ENCODE measurements around the gene MCM8.

The MCM8 gene

DNA sequence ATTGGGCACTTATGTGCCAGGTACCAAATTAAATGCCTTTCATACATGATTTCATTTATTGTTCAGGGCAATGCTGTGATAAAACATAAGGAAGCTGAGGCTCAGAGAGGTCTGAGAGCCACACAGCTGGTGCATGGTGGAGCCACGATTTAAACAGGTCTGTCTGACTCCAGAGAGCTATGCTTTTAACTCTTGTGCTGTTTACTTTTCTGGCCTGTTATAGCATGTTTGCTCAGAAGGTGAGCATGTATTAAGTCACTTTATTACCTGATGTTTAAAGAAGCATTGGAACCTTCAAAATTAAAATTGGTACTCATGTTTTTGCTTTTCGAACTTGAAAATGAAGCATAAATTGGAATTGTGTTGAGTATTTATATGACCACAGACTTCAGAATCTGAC is 26.8 kb downstream of the MCM8 start:
- H3K4me3 ChIP-seq (ENCODE audit: extremely low read depth, insufficient read depth, low read length, poor library complexity, severe bottlenecking) = no peak overlapping the region
- H3K27ac ChIP-seq (ENCODE audit: low read depth, low read length, severe bottlenecking) = no peak overlapping the region
- no peaks in the 10 kb centered on the region for H3K9me3 ChIP-seq (ENCODE audit: control insufficient read depth, low read length)
- WGBS, 2 experiments (ENCODE audit: insufficient coverage in 2 of 2) = 95 to 100% methylated on average over 1 to 2 of the region's 2 CpGs
- H3K4me1 ChIP-seq (ENCODE audit: control insufficient read depth, insufficient read depth, low read length, poor library complexity, severe bottlenecking) = no peaks in the 10 kb centered on the region
- peaks cover 67% of the 10 kb centered on the region for H3K36me3 ChIP-seq (ENCODE audit: control insufficient read depth, insufficient read depth, low read length)

DNA sequence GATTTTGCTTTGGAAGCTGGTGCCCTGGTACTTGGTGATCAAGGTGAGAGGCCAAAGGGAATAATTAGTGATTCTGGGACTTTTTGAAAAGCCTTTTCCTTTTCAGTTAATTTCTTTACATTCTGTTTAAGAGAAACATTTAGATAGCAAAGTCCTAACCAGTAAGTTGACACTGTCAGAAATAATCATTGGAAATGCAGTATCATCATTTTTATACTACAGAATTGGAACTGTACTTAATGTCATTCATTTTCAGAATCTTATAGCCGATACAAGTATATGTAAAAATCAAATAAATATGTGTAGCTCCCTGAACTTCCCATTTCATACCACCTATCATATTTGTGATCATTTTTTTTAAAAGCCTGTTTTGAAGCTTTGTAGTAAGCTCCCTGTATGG is 27.5 kb downstream of the MCM8 start:
- Histone ChIP-seq H3K4me1 (ENCODE audit: control insufficient read depth, insufficient read depth, low read length, poor library complexity, severe bottlenecking) (no peaks in the 10 kb centered on the region), H3K4me3 (ENCODE audit: extremely low read depth, insufficient read depth, low read length, poor library complexity, severe bottlenecking) (no peak overlapping the region), H3K9me3 (ENCODE audit: control insufficient read depth, low read length) (no peaks in the 10 kb centered on the region), H3K27ac (ENCODE audit: low read depth, low read length, severe bottlenecking) (no peak overlapping the region), H3K36me3 (ENCODE audit: control insufficient read depth, insufficient read depth, low read length) (peaks cover 64% of the 10 kb centered on the region)
- WGBS, 2 experiments (ENCODE audit: insufficient coverage in 2 of 2) = no CpG with 5 or more reads among the region's 1 CpG

DNA sequence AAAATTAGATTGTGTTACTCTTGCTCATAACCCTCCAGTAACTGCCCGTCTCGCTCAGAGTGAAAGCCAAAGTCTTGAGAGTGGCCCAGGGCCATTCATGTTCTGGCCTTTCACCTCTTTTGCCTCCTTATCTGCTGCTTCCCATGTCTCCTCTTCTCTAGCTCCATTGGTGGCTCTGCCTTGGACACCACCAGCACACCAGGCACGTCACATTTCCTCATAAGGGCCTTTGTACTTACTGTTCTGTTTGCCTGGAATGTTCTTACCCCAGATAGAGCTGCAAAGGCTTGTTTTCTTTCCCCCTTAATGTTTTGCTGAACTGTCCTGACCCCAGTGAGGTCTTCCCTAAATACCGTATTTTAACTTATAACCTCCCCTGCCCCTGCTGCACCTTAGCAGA is 29.3 kb downstream of the MCM8 start:
- Histone ChIP-seq H3K4me3 (ENCODE audit: extremely low read depth, insufficient read depth, low read length, poor library complexity, severe bottlenecking) (no peak overlapping the region), H3K36me3 (ENCODE audit: control insufficient read depth, insufficient read depth, low read length) (peaks cover 68% of the 10 kb centered on the region), H3K4me1 (ENCODE audit: control insufficient read depth, insufficient read depth, low read length, poor library complexity, severe bottlenecking) (no peaks in the 10 kb centered on the region), H3K27ac (ENCODE audit: low read depth, low read length, severe bottlenecking) (no peak overlapping the region), H3K9me3 (ENCODE audit: control insufficient read depth, low read length) (no peaks in the 10 kb centered on the region)
- 96 to 100% methylated on average over 4 of the region's 4 CpGs for WGBS, 2 experiments (ENCODE audit: insufficient coverage in 2 of 2)

DNA sequence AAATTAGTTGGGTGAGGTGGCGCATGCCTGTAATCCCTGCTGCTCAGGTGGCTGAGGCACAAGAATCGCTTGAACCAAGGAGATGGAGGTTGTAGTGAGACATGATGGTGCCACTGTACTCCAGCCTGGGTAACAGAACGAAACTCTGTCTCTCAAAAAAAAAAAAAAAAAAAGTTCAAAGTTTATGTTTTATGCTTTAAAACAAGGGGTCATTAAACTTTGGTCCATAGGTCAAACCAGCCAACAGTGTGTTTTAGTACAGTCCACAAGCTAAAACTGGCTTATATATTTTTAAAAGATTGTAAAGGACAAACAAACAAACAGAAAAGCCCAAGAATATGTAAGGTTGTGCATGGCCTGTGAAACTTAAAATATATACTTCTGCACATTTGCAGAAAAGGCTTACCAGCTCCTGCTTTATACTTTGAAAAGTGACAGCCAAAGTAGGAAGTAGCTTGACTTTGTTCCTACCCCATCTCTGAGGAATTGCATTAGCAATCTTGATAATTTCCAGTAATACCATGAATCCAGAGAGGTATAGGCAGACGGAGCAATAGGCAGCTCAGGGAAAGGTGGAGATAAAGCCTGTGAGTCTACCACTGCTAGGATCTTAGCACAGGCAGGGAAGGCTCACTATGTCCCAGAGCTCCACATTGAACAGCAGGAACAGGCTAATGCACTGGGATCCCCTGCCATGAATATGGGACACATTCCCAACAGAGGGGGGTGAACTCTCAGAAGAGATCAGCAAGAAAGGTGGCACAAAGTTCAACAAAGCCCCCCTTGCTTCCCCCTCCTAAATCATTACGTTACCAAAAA is 30.5 kb downstream of the MCM8 start:
- Histone ChIP-seq H3K9me3 (ENCODE audit: control insufficient read depth, low read length) (no peaks in the 10 kb centered on the region), H3K36me3 (ENCODE audit: control insufficient read depth, insufficient read depth, low read length) (peaks cover 71% of the 10 kb centered on the region), H3K4me3 (ENCODE audit: extremely low read depth, insufficient read depth, low read length, poor library complexity, severe bottlenecking) (no peak overlapping the region), H3K27ac (ENCODE audit: low read depth, low read length, severe bottlenecking) (no peak overlapping the region), H3K4me1 (ENCODE audit: control insufficient read depth, insufficient read depth, low read length, poor library complexity, severe bottlenecking) (no peaks in the 10 kb centered on the region)
- WGBS, 2 experiments (ENCODE audit: insufficient coverage in 2 of 2) = 40 to 50% methylated on average over 1 of the region's 5 CpGs

DNA sequence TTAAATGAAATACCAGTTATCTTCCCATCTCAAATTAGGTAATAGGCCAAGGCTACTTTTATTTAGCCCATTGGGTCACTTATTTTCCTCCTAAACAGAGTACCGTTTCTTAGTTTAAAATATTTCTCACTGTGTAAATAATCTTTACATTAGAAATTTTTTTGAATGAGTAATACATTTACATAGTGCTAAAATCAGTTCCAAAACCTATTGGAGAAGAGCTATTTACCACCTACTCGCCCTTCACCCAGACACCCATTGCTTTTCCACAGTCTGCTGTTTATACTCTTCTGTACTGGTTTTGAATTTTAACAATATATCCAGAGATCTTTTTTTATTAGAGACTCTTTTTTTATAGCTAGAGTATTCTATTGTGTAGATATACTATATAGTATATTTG is 36.9 kb downstream of the MCM8 start:
- WGBS, 2 experiments (ENCODE audit: insufficient coverage in 2 of 2) = no CpG with 5 or more reads among the region's 2 CpGs
- peaks cover 66% of the 10 kb centered on the region for H3K36me3 ChIP-seq (ENCODE audit: control insufficient read depth, insufficient read depth, low read length)
- no peaks in the 10 kb centered on the region for H3K4me1 ChIP-seq (ENCODE audit: control insufficient read depth, insufficient read depth, low read length, poor library complexity, severe bottlenecking)
- H3K27ac ChIP-seq (ENCODE audit: low read depth, low read length, severe bottlenecking) = no peak overlapping the region
- no peaks in the 10 kb centered on the region for H3K9me3 ChIP-seq (ENCODE audit: control insufficient read depth, low read length)
- H3K4me3 ChIP-seq (ENCODE audit: extremely low read depth, insufficient read depth, low read length, poor library complexity, severe bottlenecking) = no peak overlapping the region

DNA sequence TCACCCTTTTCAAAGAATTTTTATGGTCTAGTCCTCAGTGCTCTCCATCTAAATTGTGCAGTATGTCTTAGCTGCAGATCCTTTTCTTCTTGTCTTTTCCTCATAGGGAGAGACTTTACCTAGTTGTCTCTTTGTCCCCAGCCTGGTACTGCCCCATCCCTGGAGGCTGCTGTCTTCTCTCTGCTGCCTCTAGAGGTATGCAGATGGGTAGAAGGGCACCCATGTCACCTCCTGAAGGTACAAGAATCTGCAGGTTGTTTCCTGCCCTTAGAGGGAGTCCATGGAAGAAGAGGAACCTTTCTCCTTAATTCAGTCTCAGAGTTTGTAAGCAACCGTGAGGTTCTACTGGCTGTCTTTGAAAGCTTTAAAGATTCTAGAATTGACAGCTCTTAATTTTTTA is 39.1 kb downstream of the MCM8 start:
- Histone ChIP-seq H3K4me3 (ENCODE audit: extremely low read depth, insufficient read depth, low read length, poor library complexity, severe bottlenecking) (no peak overlapping the region), H3K9me3 (ENCODE audit: control insufficient read depth, low read length) (no peaks in the 10 kb centered on the region), H3K27ac (ENCODE audit: low read depth, low read length, severe bottlenecking) (no peak overlapping the region), H3K4me1 (ENCODE audit: control insufficient read depth, insufficient read depth, low read length, poor library complexity, severe bottlenecking) (no peaks in the 10 kb centered on the region), H3K36me3 (ENCODE audit: control insufficient read depth, insufficient read depth, low read length) (peaks cover 67% of the 10 kb centered on the region)
- WGBS, 2 experiments (ENCODE audit: insufficient coverage in 2 of 2) = no CpG with 5 or more reads among the region's 1 CpG

DNA sequence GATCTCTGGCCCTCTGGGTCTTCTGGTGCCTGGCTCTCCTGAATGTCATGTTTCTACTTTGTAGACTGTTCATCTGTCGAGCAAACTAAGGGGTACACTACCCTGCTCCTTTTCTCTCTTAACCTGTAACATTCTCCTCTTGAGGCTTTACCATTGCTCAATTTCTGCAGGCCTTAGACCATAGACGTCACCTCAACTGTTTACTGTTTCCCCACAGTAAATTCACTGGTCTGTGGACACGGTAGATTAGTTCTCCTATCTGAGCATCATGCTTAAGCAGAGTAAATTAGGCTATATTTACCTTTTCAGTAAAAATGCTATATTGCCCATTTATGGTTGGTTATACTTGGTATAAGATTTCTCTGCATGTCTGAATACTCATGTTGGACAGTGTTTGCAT is 40.5 kb downstream of the MCM8 start:
- H3K4me3 ChIP-seq (ENCODE audit: extremely low read depth, insufficient read depth, low read length, poor library complexity, severe bottlenecking) = no peak overlapping the region
- H3K9me3 ChIP-seq (ENCODE audit: control insufficient read depth, low read length) = no peaks in the 10 kb centered on the region
- H3K4me1 ChIP-seq (ENCODE audit: control insufficient read depth, insufficient read depth, low read length, poor library complexity, severe bottlenecking) = no peaks in the 10 kb centered on the region
- 75 to 100% methylated on average over 1 to 2 of the region's 3 CpGs for WGBS, 2 experiments (ENCODE audit: insufficient coverage in 2 of 2)
- peaks cover 64% of the 10 kb centered on the region for H3K36me3 ChIP-seq (ENCODE audit: control insufficient read depth, insufficient read depth, low read length)
- H3K27ac ChIP-seq (ENCODE audit: low read depth, low read length, severe bottlenecking) = no peak overlapping the region

DNA sequence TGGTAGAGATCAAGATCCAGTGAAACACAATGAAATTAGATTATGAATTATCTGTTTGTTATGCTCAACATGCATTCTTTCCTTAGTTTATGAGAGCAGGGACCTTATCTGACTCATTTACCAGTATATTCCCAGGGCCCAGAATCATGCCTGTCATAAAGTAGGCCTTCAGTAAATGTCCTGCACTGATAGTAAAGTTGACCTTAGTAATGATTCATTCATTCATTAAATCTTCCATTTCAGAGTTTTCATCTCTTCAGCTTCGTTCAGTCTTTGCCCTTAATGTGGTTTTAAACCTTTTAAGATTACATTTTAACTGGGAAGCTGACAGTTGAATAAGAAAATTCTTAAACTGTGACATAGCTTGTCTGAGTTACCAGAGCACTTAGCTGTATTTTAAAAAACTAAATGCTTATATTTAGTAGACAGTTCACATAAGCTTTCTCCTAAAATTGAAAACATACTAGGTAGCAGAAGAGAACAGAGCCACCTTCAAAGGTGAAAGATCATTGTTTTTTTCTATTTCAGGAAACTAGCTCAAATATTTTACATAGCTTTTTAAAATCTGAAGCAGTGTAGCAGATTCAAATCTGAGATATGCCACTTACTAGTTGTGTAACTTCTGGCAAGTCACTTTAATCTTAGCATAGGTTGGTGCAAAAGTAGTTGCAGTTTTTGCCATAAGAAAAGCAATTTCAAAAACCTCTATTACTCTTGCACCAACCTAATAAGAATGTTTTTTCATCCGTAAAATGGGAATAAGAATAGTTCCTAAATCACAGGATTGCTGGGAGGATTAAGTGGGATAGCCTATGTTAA is 41.4 kb downstream of the MCM8 start:
- peaks cover 65% of the 10 kb centered on the region for H3K36me3 ChIP-seq (ENCODE audit: control insufficient read depth, insufficient read depth, low read length)
- H3K27ac ChIP-seq (ENCODE audit: low read depth, low read length, severe bottlenecking) = no peak overlapping the region

DNA sequence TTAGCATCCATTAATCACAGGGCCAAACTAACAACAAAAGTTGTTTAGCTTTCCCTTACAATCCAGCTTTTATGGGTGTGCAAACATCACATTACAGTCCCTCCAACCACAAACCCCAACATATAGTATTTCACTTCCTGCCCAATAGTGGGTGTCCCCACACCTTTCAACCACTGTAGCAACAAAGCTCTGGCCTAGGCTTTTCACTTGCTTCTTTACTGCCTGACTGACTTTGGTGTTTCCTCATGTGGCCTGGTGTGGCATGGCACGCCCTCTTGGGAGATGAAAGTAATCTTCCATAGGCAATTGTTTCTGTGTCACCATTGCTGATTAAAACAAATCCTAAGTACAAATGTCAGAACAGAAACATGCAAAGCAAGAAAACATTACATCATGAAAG is 46.3 kb downstream of the MCM8 start:
- H3K36me3 ChIP-seq (ENCODE audit: control insufficient read depth, insufficient read depth, low read length) = peaks cover 44% of the 10 kb centered on the region
- H3K4me1 ChIP-seq (ENCODE audit: control insufficient read depth, insufficient read depth, low read length, poor library complexity, severe bottlenecking) = no peaks in the 10 kb centered on the region
- H3K27ac ChIP-seq (ENCODE audit: low read depth, low read length, severe bottlenecking) = no peak overlapping the region
- no CpG with 5 or more reads among the region's 1 CpG for WGBS, 2 experiments (ENCODE audit: insufficient coverage in 2 of 2)
- no peak overlapping the region for H3K4me3 ChIP-seq (ENCODE audit: extremely low read depth, insufficient read depth, low read length, poor library complexity, severe bottlenecking)
- H3K9me3 ChIP-seq (ENCODE audit: control insufficient read depth, low read length) = no peaks in the 10 kb centered on the region

More for the DNA sequence above, 41.4 kb downstream of the MCM8 start:
- WGBS, 2 experiments (ENCODE audit: insufficient coverage in 2 of 2) = no CpG with 5 or more reads among the region's 2 CpGs
- no peaks in the 10 kb centered on the region for H3K4me1 ChIP-seq (ENCODE audit: control insufficient read depth, insufficient read depth, low read length, poor library complexity, severe bottlenecking)
- H3K4me3 ChIP-seq (ENCODE audit: extremely low read depth, insufficient read depth, low read length, poor library complexity, severe bottlenecking) = no peak overlapping the region
- no peaks in the 10 kb centered on the region for H3K9me3 ChIP-seq (ENCODE audit: control insufficient read depth, low read length)

DNA sequence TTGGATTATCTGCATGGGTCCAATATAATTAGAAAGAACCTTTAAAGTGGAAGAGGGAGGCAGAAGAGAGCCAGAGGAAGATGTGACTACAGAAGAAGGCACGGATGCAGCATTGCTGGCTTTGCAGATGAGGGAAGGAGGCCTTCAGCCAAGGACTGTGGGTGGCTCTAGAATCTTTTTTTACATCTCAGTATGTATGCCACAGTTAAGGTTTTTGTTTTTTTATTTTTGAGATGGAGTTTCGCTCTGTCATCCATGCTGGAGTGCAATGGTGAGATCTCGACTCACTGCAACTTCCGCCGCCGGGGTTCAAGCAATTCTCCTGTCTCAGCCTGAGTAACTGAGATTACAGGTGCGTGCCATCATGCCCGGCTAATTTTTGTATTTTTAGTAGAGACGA is 49.3 kb downstream of the MCM8 start:
- Histone ChIP-seq H3K4me1 (ENCODE audit: control insufficient read depth, insufficient read depth, low read length, poor library complexity, severe bottlenecking) (no peaks in the 10 kb centered on the region), H3K36me3 (ENCODE audit: control insufficient read depth, insufficient read depth, low read length) (peaks cover 31% of the 10 kb centered on the region), H3K9me3 (ENCODE audit: control insufficient read depth, low read length) (no peaks in the 10 kb centered on the region), H3K27ac (ENCODE audit: low read depth, low read length, severe bottlenecking) (no peak overlapping the region), H3K4me3 (ENCODE audit: extremely low read depth, insufficient read depth, low read length, poor library complexity, severe bottlenecking) (no peak overlapping the region)
- WGBS, 2 experiments (ENCODE audit: insufficient coverage in 2 of 2) = 97 to 100% methylated on average over 7 to 8 of the region's 9 CpGs

DNA sequence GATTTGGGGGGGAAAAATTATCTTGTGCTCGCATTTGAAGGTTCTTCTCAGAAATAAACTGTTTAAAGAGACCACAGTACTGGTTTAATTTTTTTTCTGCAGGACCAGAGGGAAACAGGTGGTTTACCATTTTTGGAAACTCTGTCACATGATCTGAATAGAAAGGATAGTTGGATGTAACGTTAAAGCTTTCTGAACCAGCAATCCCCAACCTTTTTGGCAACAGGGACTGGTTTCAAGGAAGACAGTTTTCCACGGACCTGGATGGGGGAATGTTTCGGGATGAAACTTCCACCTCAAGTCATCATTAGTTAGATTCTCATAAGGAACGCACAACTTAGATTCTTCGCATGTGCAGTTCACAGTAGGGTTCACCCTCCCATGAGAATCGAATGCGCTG is 50.4 kb downstream of the MCM8 start:
- WGBS, 2 experiments (ENCODE audit: insufficient coverage in 2 of 2) = 93 to 96% methylated on average over 4 to 8 of the region's 8 CpGs
- no peaks in the 10 kb centered on the region for H3K9me3 ChIP-seq (ENCODE audit: control insufficient read depth, low read length)
- no peaks in the 10 kb centered on the region for H3K4me1 ChIP-seq (ENCODE audit: control insufficient read depth, insufficient read depth, low read length, poor library complexity, severe bottlenecking)
- H3K36me3 ChIP-seq (ENCODE audit: control insufficient read depth, insufficient read depth, low read length) = peaks cover 23% of the 10 kb centered on the region
- H3K4me3 ChIP-seq (ENCODE audit: extremely low read depth, insufficient read depth, low read length, poor library complexity, severe bottlenecking) = no peak overlapping the region
- H3K27ac ChIP-seq (ENCODE audit: low read depth, low read length, severe bottlenecking) = no peak overlapping the region
